Mucosa of descending colon (tissue), 3 donors: ENCODE measurements around the gene FBXL7. TPM values are rescaled to one million over a fixed set of nuclear protein-coding genes. Genes with fewer than 3 reads are reported as not detected.

Experiments
- ATAC-seq: fragments of 200-7000 bp; cut with Tn5 transposase; one replicate; pipeline ENCODE4 v1.9.1; 2020; ENCODE audit warnings: mild to moderate bottlenecking, moderate library complexity
- DNase-seq, 3 donors: peaks; one replicate each; pipeline ENCODE4 v3.0.0-alpha.2; 2020
- H3K36me3 ChIP-seq: fragments of 200-600 bp; one replicate; pipeline ENCODE4 v1.8.0; 2021; ENCODE audit warnings: low read depth, mild to moderate bottlenecking
- H3K4me1 ChIP-seq: fragments of 200-600 bp; one replicate; pipeline ENCODE4 v1.8.0; 2021; ENCODE audit warnings: low read depth, mild to moderate bottlenecking
- H3K4me3 ChIP-seq: fragments of 200-600 bp; one replicate; pipeline ENCODE4 v1.8.0; 2021; ENCODE audit warnings: mild to moderate bottlenecking
- H3K9me3 ChIP-seq: fragments of 200-600 bp; one replicate; pipeline ENCODE4 v1.8.0; 2021; ENCODE audit warnings: mild to moderate bottlenecking
- intact Hi-C, 2 donors: fragments of 100-400 bp; cut with DNase I in 1 of 2; cut with micrococcal nuclease in 1 of 2; formaldehyde crosslinking; loops; one replicate each; pipeline versions ENCODE4 v1.11.0 to v1.11.1; 2022; cut with DNase I, micrococcal nuclease
- total RNA-seq, 3 donors: library from RNA; stranded (reverse); fragmentation: NEBNext Ultra II Directional in 2 of 3; extraction: Animal tissue kit (Norgen Biotek cat#: 25700) in 2 of 3; gene quantifications; one replicate each; pipeline versions ENCODE4 v1.2.1 to v1.2.4, GENCODE V29; 2021 to 2023
- TF ChIP-seq, protein P1 (sequence below): fragments of 200-600 bp; IDR thresholded peaks from one replicate; pipeline ENCODE4 v1.8.0; 2022; ENCODE audit warnings: antibody characterized with exemption, mild to moderate bottlenecking
- donor health status: DM: no; HTN: no; CAD: no; lungs with moderate emphysema.
- donor health status: DM: no; HTN: no; CAD: no.
- donor health status: DM: no; HTN: yes; CAD: no.

Gene FBXL7
- total RNA-seq, 3 donors from 2014 or later = 1.6 to 21.4 (median 3.4) TPM

DNA sequence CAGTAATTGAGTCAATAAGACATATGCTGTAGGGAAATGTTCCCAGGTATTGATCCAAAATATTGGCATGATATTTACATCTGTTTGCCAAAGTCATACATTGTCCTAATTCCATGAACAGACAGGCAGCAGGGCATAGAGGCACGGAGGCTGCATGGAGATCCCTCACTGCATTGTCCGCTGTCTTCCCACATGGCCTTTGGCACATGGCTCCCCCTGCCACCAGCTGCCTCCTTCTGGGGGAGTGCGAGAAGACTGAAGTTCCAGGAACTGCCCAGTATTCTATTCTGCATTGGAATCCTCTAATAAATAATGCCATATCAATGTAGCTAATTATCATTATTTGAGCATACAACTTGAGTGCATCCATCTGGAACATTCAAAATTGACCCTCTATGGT is 269.0 kb downstream of the FBXL7 start:
- intact Hi-C loops = no loop called here
- H3K4me1 ChIP-seq = no peaks in the 10 kb centered on the region

DNA sequence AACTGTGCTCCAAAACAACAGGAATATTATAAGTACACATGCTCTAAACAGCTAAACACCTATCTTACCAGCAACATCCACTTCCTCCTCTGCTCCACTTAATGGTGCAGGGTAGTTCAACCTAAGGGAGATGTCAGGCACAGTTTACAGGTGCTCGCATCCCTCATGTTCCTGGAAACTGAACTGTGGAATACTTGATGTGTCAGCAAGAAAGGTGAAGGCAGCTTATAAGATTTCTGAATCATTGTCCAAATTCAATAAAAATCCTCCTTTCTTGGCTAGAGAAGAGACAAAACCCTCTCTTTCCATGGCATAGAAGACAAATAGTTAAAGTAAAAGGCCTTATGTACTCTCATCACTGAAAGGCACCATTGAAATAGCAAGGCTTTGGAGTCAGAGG is 272.2 kb downstream of the FBXL7 start:
- Histone ChIP-seq H3K4me1 (no peaks in the 10 kb centered on the region), H3K36me3 (no peaks in the 10 kb centered on the region), H3K4me3 (no peak overlapping the region), H3K9me3 (no peaks in the 10 kb centered on the region)
- intact Hi-C loops = no loop called here
- TF ChIP-seq, protein P1, sequence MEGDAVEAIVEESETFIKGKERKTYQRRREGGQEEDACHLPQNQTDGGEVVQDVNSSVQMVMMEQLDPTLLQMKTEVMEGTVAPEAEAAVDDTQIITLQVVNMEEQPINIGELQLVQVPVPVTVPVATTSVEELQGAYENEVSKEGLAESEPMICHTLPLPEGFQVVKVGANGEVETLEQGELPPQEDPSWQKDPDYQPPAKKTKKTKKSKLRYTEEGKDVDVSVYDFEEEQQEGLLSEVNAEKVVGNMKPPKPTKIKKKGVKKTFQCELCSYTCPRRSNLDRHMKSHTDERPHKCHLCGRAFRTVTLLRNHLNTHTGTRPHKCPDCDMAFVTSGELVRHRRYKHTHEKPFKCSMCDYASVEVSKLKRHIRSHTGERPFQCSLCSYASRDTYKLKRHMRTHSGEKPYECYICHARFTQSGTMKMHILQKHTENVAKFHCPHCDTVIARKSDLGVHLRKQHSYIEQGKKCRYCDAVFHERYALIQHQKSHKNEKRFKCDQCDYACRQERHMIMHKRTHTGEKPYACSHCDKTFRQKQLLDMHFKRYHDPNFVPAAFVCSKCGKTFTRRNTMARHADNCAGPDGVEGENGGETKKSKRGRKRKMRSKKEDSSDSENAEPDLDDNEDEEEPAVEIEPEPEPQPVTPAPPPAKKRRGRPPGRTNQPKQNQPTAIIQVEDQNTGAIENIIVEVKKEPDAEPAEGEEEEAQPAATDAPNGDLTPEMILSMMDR = no peak
- ATAC-seq (no peak), DNase-seq (no peak)

More for the DNA sequence above, 269.0 kb downstream of the FBXL7 start:
- TF ChIP-seq, protein P1 = no peak
- Histone ChIP-seq H3K36me3 (no peaks in the 10 kb centered on the region), H3K9me3 (no peaks in the 10 kb centered on the region), H3K4me3 (no peak overlapping the region)
- no peak for ATAC-seq
- no peak for DNase-seq

DNA sequence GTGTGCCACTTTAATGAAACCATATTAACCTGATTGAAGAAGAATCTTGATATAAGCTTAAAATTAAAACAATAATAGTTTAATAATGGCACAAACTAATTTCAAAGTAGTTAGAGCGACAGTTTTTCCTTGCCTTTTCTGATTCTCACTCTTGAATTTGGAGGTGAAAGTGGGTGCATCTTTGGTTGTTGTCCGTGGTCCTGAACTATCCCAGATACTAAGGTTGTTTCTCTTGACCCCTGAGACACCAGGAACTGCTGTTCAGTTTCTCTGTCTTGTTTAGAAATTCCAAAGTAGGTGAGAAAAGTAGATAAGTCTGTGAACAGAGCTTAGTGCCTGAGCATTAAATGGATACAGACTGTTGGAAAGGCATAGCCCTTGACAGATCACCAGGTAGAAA is 274.7 kb downstream of the FBXL7 start:
- no peak for DNase-seq
- Histone ChIP-seq H3K4me1 (no peaks in the 10 kb centered on the region), H3K9me3 (no peaks in the 10 kb centered on the region), H3K36me3 (no peaks in the 10 kb centered on the region), H3K4me3 (no peak overlapping the region)
- intact Hi-C loops = no loop called here
- ATAC-seq = no peak
- TF ChIP-seq, protein P1 = no peak

DNA sequence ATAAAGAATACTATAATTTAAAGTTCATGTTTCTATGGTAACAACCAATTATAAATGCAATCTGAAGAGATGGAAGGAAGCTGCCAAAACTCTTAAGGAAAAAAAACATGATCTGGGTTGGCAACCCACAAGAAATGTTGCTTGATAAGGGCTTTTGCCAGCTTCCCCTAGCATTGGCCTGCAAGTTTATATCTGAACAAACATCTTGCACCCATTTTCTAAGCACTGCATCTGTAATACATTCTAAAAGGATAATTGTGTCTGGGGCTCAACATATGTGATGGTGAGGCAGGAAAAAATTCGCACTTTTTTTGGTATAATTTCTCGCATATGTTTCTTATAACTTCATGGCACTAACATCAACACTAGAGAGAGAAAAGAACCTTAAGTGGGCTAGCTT is 276.4 kb downstream of the FBXL7 start:
- Histone ChIP-seq H3K9me3 (no peaks in the 10 kb centered on the region), H3K4me1 (no peaks in the 10 kb centered on the region), H3K36me3 (no peaks in the 10 kb centered on the region), H3K4me3 (no peak overlapping the region)
- DNase-seq (no peak), ATAC-seq (no peak)
- intact Hi-C loops = no loop called here
- TF ChIP-seq, protein P1 = no peak

DNA sequence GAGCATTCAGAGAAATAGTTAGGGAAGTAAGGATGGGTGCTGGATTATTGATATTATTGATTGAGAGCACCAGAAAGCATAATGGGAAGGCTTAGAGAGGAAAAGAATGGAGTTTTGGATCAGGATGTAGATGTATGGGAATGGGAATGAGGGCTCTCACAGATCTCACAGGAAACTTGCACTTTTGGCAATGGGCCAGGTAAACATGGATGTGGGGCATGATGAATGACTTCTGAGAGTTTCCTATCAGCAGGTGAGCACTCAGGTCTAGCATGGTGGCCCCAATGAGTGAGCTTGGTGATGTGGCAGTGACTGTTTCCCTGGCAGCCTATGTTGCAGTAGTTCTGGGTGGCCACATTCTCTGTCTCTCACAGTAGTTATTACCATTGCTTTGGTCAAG is 283.8 kb downstream of the FBXL7 start:
- no peak for ATAC-seq

More for the DNA sequence above, 283.8 kb downstream of the FBXL7 start:
- TF ChIP-seq, protein P1 = no peak
- Histone ChIP-seq H3K9me3 (no peaks in the 10 kb centered on the region), H3K4me3 (no peak overlapping the region), H3K4me1 (no peaks in the 10 kb centered on the region), H3K36me3 (no peaks in the 10 kb centered on the region)
- intact Hi-C loops = no loop called here
- no peak for DNase-seq
